C4-2B (cell line): ENCODE data around the gene ADAT2.
"Not testable (repeated sequence)": the region's sequence is repeated elsewhere in the genome, so short reads cannot be mapped to it uniquely, and the experiment has no call there.

Source experiments
- H3K27ac ChIP-seq: fragments of 450-650 bp; 2 replicates; pipeline ENCODE4 v1.5.1; 2017
- CTCF ChIP-seq: fragments of 450-650 bp; conservative IDR thresholded peaks from 2 replicates; pipeline ENCODE4 v1.5.1; 2017; ENCODE audit warnings: mild to moderate bottlenecking
- ZFX ChIP-seq: fragments of 450-650 bp; IDR thresholded peaks from 2 replicates; pipeline ENCODE4 v1.6.1; 2017

The ADAT2 gene

GRCh38 chr6:143451531-143451930 lies 1.0 kb upstream of the ADAT2 start:
- no peak for TF ChIP-seq CTCF
- no peak for TF ChIP-seq ZFX
- H3K27ac ChIP-seq, result no peak overlapping the region

GRCh38 chr6:143449714-143450452 lies 612 bp downstream of the ADAT2 start:
- peak overlapping the region; percentile 77 for H3K27ac ChIP-seq
- TF ChIP-seq CTCF, result no peak
- no peak for TF ChIP-seq ZFX

- peak overlapping the region; percentile 77; the same call in 1 of the 2 replicates for H3K27ac ChIP-seq
- TF ChIP-seq CTCF, result no peak
Measured at GRCh38 chr6:143449082-143449713, 1.3 kb downstream of the ADAT2 start.

- not testable (repeated sequence) for H3K27ac ChIP-seq
Measured at GRCh38 chr6:143447865-143448264, 2.6 kb downstream of the ADAT2 start.

GRCh38 chr6:143443096-143443495 lies 7.4 kb downstream of the ADAT2 start:
- no peak overlapping the region for H3K27ac ChIP-seq
- no peak for TF ChIP-seq CTCF
- TF ChIP-seq ZFX, result no peak

- no peak overlapping the region for H3K27ac ChIP-seq
- TF ChIP-seq CTCF (no peak), ZFX (no peak)
Measured at GRCh38 chr6:143441680-143442545, 8.6 kb downstream of the ADAT2 start.

- TF ChIP-seq ZFX (no peak), CTCF (no peak)
- no peak overlapping the region for H3K27ac ChIP-seq
Measured at GRCh38 chr6:143441010-143441409, 9.5 kb downstream of the ADAT2 start.
